KOPT-K1 (cell line): ENCODE data around the gene TEN1.
"Not testable (repeated sequence)": the region's sequence is repeated elsewhere in the genome, so short reads cannot be mapped to it uniquely, and the experiment has no call there.

Source experiments
- H3K27ac ChIP-seq: fragments of 200-600 bp; sonication (generic); 2 replicates; pipeline ENCODE4 v1.5.1; 2016; ENCODE audit warnings: antibody characterized with exemption, mild to moderate bottlenecking, low read depth, low read length; ENCODE audit not compliant: poor library complexity, severe bottlenecking
- H3K36me3 ChIP-seq: fragments of 200-600 bp; sonication (generic); 2 replicates; pipeline ENCODE4 v1.5.1; 2017; ENCODE audit warnings: antibody characterized with exemption, mild to moderate bottlenecking, low read length, moderate library complexity; ENCODE audit not compliant: insufficient read depth
- H3K9me3 ChIP-seq: fragments of 200-600 bp; sonication (generic); 2 replicates; pipeline ENCODE4 v1.5.1; 2017; ENCODE audit warnings: antibody characterized with exemption, low read length, mild to moderate bottlenecking; ENCODE audit not compliant: insufficient read depth, poor library complexity, severe bottlenecking

The TEN1 gene

DNA sequence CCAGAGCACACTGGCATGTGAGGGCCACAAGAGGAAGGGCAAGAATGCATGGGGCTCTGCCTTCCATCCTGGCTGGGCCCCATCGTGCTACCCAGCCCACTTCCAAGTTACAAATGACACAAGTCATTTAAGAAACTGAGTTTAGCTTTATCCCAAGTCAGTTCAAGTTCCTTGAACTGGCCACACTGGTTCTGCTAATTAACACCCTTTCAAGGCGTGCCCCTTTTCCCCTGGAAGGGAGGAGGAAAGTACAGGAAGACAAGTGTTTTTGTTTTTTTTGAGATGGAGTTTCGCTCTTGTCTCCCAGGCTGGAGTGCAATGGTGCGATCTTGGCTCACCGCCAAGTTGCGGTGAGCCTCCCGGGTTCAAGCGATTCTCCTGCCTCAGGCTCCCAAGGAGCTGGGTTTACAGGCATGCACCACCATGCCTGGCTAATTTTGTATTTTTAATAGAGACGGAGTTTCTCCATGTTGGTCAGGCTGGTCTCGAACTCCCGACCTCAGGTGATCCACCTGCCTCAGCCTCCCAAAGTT, 65.5 kb downstream of the TEN1 start:
- peaks cover 100% of the 10 kb centered on the region for H3K36me3 ChIP-seq
- H3K9me3 ChIP-seq, result not testable (repeated sequence)
- H3K27ac ChIP-seq, result peak overlapping the region; percentile 33

DNA sequence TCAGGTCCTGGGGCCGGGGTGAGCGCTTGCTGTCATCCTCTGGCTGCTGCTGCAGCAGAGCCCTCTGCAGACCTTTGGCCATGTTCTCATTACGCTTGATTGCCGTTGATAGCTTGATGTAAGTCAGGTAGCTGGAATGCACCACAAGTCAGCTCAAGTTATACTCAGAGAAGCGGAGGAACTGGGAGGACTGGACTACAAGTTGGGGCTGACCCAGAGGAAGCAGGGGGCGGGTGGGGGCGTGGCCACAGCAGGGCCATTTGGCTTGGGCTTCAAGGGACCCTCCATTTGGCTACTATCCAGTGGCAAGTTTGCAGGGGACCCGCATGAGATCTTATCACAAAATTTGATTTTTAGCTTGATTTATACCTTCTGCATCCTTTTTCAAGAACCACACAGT, 67.0 kb downstream of the TEN1 start:
- peaks cover 100% of the 10 kb centered on the region for H3K36me3 ChIP-seq
- no peak overlapping the region for H3K27ac ChIP-seq

DNA sequence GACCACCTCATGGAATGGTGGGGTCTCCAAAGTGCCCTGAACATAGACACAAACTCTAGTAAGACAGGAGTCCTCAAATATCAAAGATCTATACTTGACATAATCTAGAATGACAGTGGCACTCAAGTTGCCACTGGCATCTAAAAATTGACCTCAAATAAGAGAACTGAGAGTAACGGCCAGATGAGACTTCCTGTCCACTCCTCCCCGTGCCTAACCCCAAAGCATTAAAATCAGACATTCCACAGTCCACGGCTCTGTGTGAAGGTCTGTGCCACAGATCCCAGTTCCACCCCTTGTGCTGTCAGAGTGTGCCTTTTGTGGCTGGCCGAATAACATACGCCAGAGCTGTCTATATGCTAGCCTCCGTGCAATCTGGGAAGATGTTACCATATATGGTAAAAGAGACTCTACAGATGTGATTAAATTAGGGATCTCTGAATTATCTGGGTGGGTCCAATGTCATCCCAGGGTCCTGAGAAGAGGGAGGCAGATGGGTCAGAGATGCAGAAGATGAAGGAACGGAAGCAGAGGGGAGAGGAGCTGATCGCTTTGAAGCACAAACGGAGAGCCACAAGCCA, 69.1 kb downstream of the TEN1 start:
- no peaks in the 10 kb centered on the region for H3K9me3 ChIP-seq
- H3K27ac ChIP-seq, result peak overlapping the region; percentile 2
- H3K36me3 ChIP-seq, result peaks cover 98% of the 10 kb centered on the region

More for the DNA sequence above, 67.0 kb downstream of the TEN1 start:
- no peaks in the 10 kb centered on the region for H3K9me3 ChIP-seq

DNA sequence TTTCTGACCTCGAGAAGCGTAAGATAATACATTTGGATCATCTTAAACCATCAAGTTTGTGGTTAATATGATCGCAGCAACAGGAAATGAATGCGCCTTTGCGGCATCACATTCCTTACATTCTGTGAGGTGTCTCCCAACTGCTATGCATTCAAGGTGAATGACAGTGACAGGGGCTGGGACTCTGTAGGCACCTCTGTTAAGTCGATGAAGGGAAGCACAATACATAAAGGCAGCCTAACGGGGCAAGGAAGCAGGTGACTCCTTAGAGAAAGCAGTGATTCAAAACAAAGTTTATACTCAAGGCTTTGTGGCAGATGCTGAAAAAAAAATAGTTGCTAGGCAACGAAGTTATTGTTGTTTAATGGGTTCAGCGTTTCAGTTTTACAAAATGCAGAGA, 69.7 kb downstream of the TEN1 start:
- Histone ChIP-seq H3K27ac (peak overlapping the region; percentile 2), H3K36me3 (peaks cover 98% of the 10 kb centered on the region), H3K9me3 (no peaks in the 10 kb centered on the region)

DNA sequence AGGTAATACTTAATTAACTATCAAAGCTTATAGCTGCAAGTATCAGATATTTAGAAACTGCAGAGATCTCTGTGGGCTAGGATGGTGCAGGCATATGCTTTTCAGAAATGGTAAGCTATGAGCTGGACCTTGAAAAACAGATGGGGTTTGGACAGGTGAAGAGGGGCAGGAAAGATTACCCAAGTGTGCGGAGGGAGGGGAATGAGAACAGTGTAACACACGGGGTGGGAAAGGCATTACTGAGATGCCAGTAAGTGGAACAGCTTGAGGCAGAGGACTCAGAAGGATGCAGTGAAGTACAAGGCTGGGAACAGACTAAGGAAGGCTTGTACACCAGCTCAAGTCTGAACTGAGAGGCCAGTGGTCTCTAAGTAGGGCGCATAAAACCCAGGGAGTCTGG, 70.2 kb downstream of the TEN1 start:
- Histone ChIP-seq H3K9me3 (no peaks in the 10 kb centered on the region), H3K27ac (no peak overlapping the region), H3K36me3 (peaks cover 98% of the 10 kb centered on the region)

DNA sequence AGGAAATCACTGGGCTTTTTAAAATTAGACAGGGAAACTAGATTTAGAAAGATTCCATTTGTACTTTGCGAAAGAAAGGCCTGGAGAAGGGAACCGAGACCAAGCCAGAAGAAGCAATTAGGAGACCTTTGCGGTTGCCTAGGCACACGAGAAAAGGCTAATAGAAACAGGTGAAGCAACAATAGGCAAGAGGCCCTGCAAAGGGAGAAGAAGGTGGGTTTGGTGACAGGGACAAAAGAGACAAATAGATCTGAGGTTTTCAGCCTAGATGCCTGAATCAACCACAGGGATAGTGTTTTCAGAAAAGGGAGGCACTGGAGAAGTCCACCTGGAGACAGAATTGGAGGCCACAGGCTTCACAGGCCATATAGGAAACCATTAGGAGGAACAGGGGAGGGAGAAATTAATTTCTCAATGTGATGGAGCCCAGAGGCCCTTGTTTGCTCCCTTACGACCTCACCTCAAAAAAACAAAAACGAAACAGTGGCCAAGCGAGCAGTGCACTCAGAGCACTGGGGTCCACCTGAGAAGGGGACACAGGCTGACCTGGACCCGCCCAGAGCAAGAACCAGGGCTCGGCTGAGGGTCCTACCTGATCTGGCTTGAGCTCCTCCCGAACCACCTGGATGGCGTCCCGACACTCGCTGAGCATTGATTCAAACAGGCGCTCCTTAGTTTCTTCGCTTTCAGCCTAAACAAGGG, 70.9 kb downstream of the TEN1 start:
- peaks cover 98% of the 10 kb centered on the region for H3K36me3 ChIP-seq
- H3K9me3 ChIP-seq, result no peaks in the 10 kb centered on the region
- H3K27ac ChIP-seq, result no peak overlapping the region
